C4-2B (cell line): ENCODE measurements around the gene DOCK6.

Experiments
- ZFX ChIP-seq: fragments of 450-650 bp; IDR thresholded peaks from 2 replicates; pipeline ENCODE4 v1.6.1; 2017
- TF ChIP-seq, protein P1 (sequence below): fragments of 450-650 bp; conservative IDR thresholded peaks from 2 replicates; pipeline ENCODE4 v1.5.1; 2017; ENCODE audit warnings: mild to moderate bottlenecking

DNA sequence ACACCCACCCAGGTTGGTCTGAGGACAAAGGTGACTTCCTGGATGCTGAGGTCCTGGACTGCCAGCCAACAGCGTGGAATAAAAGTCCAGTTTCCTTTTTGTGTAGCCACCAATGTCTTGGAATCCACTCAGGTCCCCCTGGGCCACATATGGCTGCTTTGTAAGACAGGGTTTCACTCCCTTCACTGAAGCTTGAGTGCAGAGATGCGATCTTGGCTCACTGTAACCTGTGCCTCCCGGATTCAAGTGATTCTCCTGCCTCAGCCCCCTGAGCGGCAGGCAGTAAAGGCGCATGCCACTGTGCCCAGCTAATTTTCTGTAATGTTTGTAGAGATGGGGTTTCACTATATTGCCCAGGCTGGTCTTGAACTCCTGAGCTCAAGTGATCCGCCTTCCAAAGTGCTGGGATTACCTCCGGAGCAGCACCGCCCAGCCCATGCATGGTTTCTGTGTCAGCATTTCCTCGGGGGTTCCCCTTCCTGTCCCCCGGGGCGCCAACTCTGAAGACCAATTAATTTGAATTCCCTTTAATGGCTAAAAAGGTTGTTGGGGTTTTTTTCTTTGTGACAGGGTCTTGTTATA, 82.5 kb downstream of the DOCK6 start:
- TF ChIP-seq, protein P1, sequence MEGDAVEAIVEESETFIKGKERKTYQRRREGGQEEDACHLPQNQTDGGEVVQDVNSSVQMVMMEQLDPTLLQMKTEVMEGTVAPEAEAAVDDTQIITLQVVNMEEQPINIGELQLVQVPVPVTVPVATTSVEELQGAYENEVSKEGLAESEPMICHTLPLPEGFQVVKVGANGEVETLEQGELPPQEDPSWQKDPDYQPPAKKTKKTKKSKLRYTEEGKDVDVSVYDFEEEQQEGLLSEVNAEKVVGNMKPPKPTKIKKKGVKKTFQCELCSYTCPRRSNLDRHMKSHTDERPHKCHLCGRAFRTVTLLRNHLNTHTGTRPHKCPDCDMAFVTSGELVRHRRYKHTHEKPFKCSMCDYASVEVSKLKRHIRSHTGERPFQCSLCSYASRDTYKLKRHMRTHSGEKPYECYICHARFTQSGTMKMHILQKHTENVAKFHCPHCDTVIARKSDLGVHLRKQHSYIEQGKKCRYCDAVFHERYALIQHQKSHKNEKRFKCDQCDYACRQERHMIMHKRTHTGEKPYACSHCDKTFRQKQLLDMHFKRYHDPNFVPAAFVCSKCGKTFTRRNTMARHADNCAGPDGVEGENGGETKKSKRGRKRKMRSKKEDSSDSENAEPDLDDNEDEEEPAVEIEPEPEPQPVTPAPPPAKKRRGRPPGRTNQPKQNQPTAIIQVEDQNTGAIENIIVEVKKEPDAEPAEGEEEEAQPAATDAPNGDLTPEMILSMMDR: no peak
- TF ChIP-seq ZFX: no peak
